OCI-M1 (cell line): ENCODE measurements around the gene FGF10.

Experiments
- DNase-seq: peaks from one replicate; lab custom pipeline; 2025; lab: John Stamatoyannopoulos, UW

Gene FGF10

DNA sequence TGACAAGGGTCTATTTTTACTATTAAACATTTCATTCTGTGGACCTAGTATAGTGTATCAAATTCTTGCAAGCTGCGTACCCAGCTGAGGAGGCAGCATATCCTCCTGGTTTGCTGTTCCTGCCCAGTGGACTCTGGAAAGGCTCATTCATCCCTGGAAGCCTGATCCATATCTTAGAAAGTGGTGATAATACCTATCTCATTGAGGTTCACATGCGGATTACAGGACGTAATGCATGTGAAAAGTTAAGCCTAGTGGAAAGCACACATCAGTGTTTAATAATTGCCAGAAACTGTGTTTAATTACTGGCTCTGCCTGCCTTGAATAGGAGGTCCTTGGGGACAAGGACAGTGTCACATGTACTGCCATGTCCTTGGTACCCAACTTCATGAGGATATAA lies 132.0 kb downstream of the FGF10 start:
- DNase-seq = no peak
